Right lobe of liver (tissue), 6 donors: ENCODE results near the gene LDB3. TPM values are rescaled to one million over a fixed set of nuclear protein-coding genes. Genes with fewer than 3 reads are reported as not detected.

Experiments used
- ATAC-seq, 4 donors: fragments of 200-7000 bp; cut with Tn5 transposase; one replicate each; pipeline ENCODE4 v1.9.1; 2020; ENCODE audit warnings: mild to moderate bottlenecking in 4 of 4, moderate library complexity in 4 of 4
- DNase-seq, 3 donors: peaks; one replicate each; pipeline ENCODE4 v3.0.0-alpha.2; 2020
- H3K27ac ChIP-seq, 3 donors: fragments of 200-600 bp; one replicate each; pipeline ENCODE4 v1.8.0; 2022
- H3K27me3 ChIP-seq, 2 donors: fragments of 200-600 bp; one replicate each; pipeline ENCODE4 v1.8.0; 2022
- H3K36me3 ChIP-seq, 4 donors: fragments of 200-600 bp; sonication (generic) in 1 of 4; one replicate each; pipeline versions ENCODE4 v1.5.1 to v1.8.0; 2017 to 2022; ENCODE audit warnings: control low read depth in 1 of 4
- H3K4me1 ChIP-seq, 4 donors: fragments of 200-600 bp; sonication (generic) in 1 of 4; one replicate each; pipeline versions ENCODE4 v1.5.1 to v1.8.0; 2017 to 2022; ENCODE audit warnings: control low read depth in 1 of 4
- H3K4me3 ChIP-seq, 3 donors: fragments of 200-600 bp; one replicate each; pipeline ENCODE4 v1.8.0; 2022
- H3K9me3 ChIP-seq, 4 donors: fragments of 200-600 bp; sonication (generic) in 1 of 4; one replicate each; pipeline versions ENCODE4 v1.5.1 to v1.8.0; 2017 to 2022; ENCODE audit warnings: control low read depth in 1 of 4
- CTCF ChIP-seq, 4 donors: fragments of 200-600 bp in 3 of 4; fragments of 450-650 bp in 1 of 4; IDR thresholded peaks; one replicate each; pipeline versions ENCODE4 v1.5.1 to v1.8.0; 2016 to 2022; ENCODE audit warnings: antibody characterized with exemption in 4 of 4, mild to moderate bottlenecking in 2 of 4
- POLR2A ChIP-seq: fragments of 450-650 bp; IDR thresholded peaks from one replicate; pipeline ENCODE4 v1.6.1; 2017; ENCODE audit warnings: antibody characterized with exemption, mild to moderate bottlenecking
- WGBS: methylation state at CpG from one replicate; pipeline ENCODE4 v1.1.6; 2018; ENCODE audit warnings: low coverage, low lambda C conversion rate; ENCODE audit not compliant: insufficient coverage; ENCODE audit errors: missing lambda C conversion rate; 5-methylcytosine and 5-hydroxymethylcytosine counted together
- intact Hi-C, 2 donors: fragments of 100-400 bp; cut with DNase I; formaldehyde crosslinking; loops; one replicate each; pipeline versions ENCODE4 v1.11.2 to v1.14.1; 2022
- total RNA-seq, 6 experiments: library from RNA; depleted of rRNA in 2 of 6; stranded (reverse); fragments of >200 nt in 2 of 6; fragmentation: NEBNext Ultra II Directional in 3 of 6; extraction: Animal tissue kit (Norgen Biotek cat#: 25700) in 3 of 6; gene quantifications; one replicate each; pipeline versions ENCODE4 v1.1.0 to v1.2.4, GENCODE V29; 2016 to 2023
- donor health status: DM: no; HTN: yes; CAD: no.
- donor health status: DM: no; HTN: no; CAD: no.
- donor health status: DM: no; HTN: no; CAD: no.
- donor health status: DM: no; HTN: yes; CAD: no.
- donor health status: DM: no; HTN: yes; CAD: no.

Gene LDB3
- total RNA-seq, 6 experiments from 2014 or later, result 0.07 to 0.29 (median 0.12) TPM

- Histone ChIP-seq H3K36me3 (no peaks in the 10 kb centered on the region), H3K4me1 (no peaks in the 10 kb centered on the region), H3K27me3 (no peaks in the 10 kb centered on the region), H3K4me3 (no peak overlapping the region), H3K9me3 (no peaks in the 10 kb centered on the region), H3K27ac (no peak overlapping the region)
- 31% methylated on average over 10 of the region's 10 CpGs for WGBS
- TF ChIP-seq POLR2A (no peak), CTCF (IDR thresholded peaks at IDR 0.05) (peak; percentile 44 to 59 (median 54))
- ATAC-seq (peak; percentile 54 to 69 (median 66)), DNase-seq (peak in 1 of 3 donors; percentile 44)
- intact Hi-C loops, result loop anchor here in 1 of 2 donors (5.0 kb wide), 1 partner anchor 203 kb away; no protein-coding TSS in a partner anchor
Observed at GRCh38 chr10:86693721-86694369, 25.5 kb downstream of the LDB3 start.

GRCh38 chr10:86698207-86698940 is 30.1 kb downstream of the LDB3 start:
- Histone ChIP-seq H3K4me3 (no peak overlapping the region), H3K27ac (no peak overlapping the region), H3K36me3 (no peaks in the 10 kb centered on the region), H3K4me1 (no peaks in the 10 kb centered on the region), H3K9me3 (no peaks in the 10 kb centered on the region), H3K27me3 (no peaks in the 10 kb centered on the region)
- whole genome bisulfite sequencing, result 69% methylated on average over 6 of the region's 9 CpGs
- peak in 1 of 4 donors; percentile 22 for ATAC-seq
- no peak for DNase-seq
- intact Hi-C loops, result no loop called here
- TF ChIP-seq POLR2A, result no peak
- no peak for TF ChIP-seq CTCF (IDR thresholded peaks at IDR 0.05)

- DNase-seq, result no peak
- intact Hi-C loops, result no loop called here
- no peak overlapping the region for H3K27ac ChIP-seq
- no peaks in the 10 kb centered on the region for H3K27me3 ChIP-seq
- ATAC-seq, result no peak
- no peaks in the 10 kb centered on the region for H3K4me1 ChIP-seq
- WGBS, result 65% methylated on average over 5 of the region's 7 CpGs
- no peak for TF ChIP-seq POLR2A
- TF ChIP-seq CTCF (IDR thresholded peaks at IDR 0.05), result no peak
- H3K36me3 ChIP-seq, result no peaks in the 10 kb centered on the region
- no peak overlapping the region for H3K4me3 ChIP-seq
- H3K9me3 ChIP-seq, result no peaks in the 10 kb centered on the region
Observed at GRCh38 chr10:86699125-86699524, 30.8 kb downstream of the LDB3 start.

- H3K4me1 ChIP-seq, result no peaks in the 10 kb centered on the region
- TF ChIP-seq POLR2A, result no peak
- intact Hi-C loops, result no loop called here
- 100% methylated on average over 2 of the region's 8 CpGs for WGBS
- no peak for ATAC-seq
- H3K9me3 ChIP-seq, result no peaks in the 10 kb centered on the region
- no peak for DNase-seq
- H3K27ac ChIP-seq, result no peak overlapping the region
- no peaks in the 10 kb centered on the region for H3K27me3 ChIP-seq
- H3K36me3 ChIP-seq, result no peaks in the 10 kb centered on the region
- no peak overlapping the region for H3K4me3 ChIP-seq
Observed at GRCh38 chr10:86699541-86699940, 31.2 kb downstream of the LDB3 start.
